K562 (cell line): Measurements from ENCODE around the gene TRIOBP. TPM values are rescaled to one million over a fixed set of nuclear protein-coding genes. Genes with fewer than 3 reads are reported as not detected.

ENCODE experiments used
- ATAC-seq: fragments of 200-7000 bp; cut with Tn5 transposase; 3 replicates; pipeline ENCODE4 v1.9.1; 2020; ENCODE audit warnings: moderate library complexity
- BruUV-seq: library from RNA; stranded (reverse); fragments of 400-500 nt; replicated peaks from 2 replicates; lab custom pipeline; 2021; lab: Mats Ljungman, UMichigan
- CTCF ChIA-PET: fragments of 300-600 bp; formaldehyde crosslinking; extraction: SDS; loops from one replicate; lab custom pipeline; 2021; ENCODE audit warnings: low intra/inter-chr PET ratio; lab: Yijun Ruan, JAX
- POLR2A ChIA-PET: fragments of 300-600, 350-650 bp; sonication (Branson Sonifier 250); formaldehyde crosslinking; extraction: SDS; loops from one replicate; lab custom pipeline; 2021; ENCODE audit warnings: antibody characterized with exemption, inconsistent platforms; lab: Yijun Ruan, JAX
- DNase-seq, 4 experiments: peaks; one replicate each; pipeline versions ENCODE4 v3.0.0 to v3.0.0-alpha.2; 2011 to 2018; ENCODE audit warnings: low spot score in 3 of 4, mixed read lengths in 3 of 4; ENCODE audit errors: extremely low read depth in 1 of 4
- FAIRE-seq: peaks from 2 replicates; lab custom pipeline; 2011; peaks lifted over from hg19 to GRCh38; lab: Jason Lieb, UNC
- H2AFZ ChIP-seq: 2 replicates; pipeline ENCODE4 v1.6.0; 2011; ENCODE audit warnings: low read depth, low read length, control low read depth, inconsistent platforms
- H3K27ac ChIP-seq: fragments of 200-600 bp; 3 replicates; pipeline ENCODE4 v1.8.0; 2011; ENCODE audit warnings: low read depth, mild to moderate bottlenecking, control low read depth, inconsistent platforms, low read length, moderate library complexity, mixed read lengths; ENCODE audit errors: extremely low read depth
- H3K27me3 ChIP-seq, 2 experiments: fragments of 300-600 bp in 1 of 2; 2 replicates in 1 of 2; 3 replicates in 1 of 2; pipeline versions ENCODE4 v1.6.0 to v1.8.0; 2011; ENCODE audit warnings: inconsistent platforms in 2 of 2, low read length in 2 of 2, mild to moderate bottlenecking in 1 of 2, mixed read lengths in 1 of 2, moderate library complexity in 1 of 2; ENCODE audit not compliant: control insufficient read depth in 2 of 2, insufficient read depth in 2 of 2
- H3K36me3 ChIP-seq: fragments of 300-600 bp; 3 replicates; pipeline ENCODE4 v1.8.0; 2011; ENCODE audit warnings: mild to moderate bottlenecking, low read length, inconsistent platforms; ENCODE audit not compliant: control insufficient read depth, insufficient read depth
- H3K4me1 ChIP-seq, 2 experiments: fragments of 200-600 bp in 1 of 2; replicated peaks in 1 of 2; 2 replicates in 1 of 2; 3 replicates in 1 of 2; pipeline versions ENCODE4 v1.5.1 to v1.8.0; 2011; ENCODE audit warnings: inconsistent platforms in 2 of 2, low read length in 2 of 2, mild to moderate bottlenecking in 1 of 2, mixed read lengths in 1 of 2, moderate library complexity in 1 of 2; ENCODE audit not compliant: control insufficient read depth in 2 of 2, insufficient read depth in 2 of 2
- H3K4me2 ChIP-seq: 2 replicates; pipeline ENCODE4 v1.6.1; 2011; ENCODE audit warnings: low read length, control low read depth, inconsistent platforms, mixed read lengths; ENCODE audit not compliant: insufficient read depth
- H3K4me3 ChIP-seq: fragments of 200-600 bp; sonication (generic), shearing (Covaris generic); 2 replicates; pipeline ENCODE4 v1.5.1; 2016; ENCODE audit warnings: control low read depth, inconsistent platforms
- H3K79me2 ChIP-seq: fragments of 200-600 bp; 3 replicates; pipeline ENCODE4 v1.8.0; 2011; ENCODE audit warnings: low read length, inconsistent platforms; ENCODE audit not compliant: control insufficient read depth, insufficient read depth
- H3K9ac ChIP-seq, 2 experiments: 2 replicates each; pipeline versions ENCODE4 v1.6.0 to v1.6.1; 2011; ENCODE audit warnings: low read depth in 2 of 2, low read length in 2 of 2, control low read depth in 1 of 2, inconsistent platforms in 1 of 2, mild to moderate bottlenecking in 1 of 2, mixed read lengths in 1 of 2; ENCODE audit not compliant: insufficient read depth in 1 of 2
- H3K9me1 ChIP-seq: one replicate; pipeline ENCODE4 v1.6.0; 2011; ENCODE audit warnings: inconsistent platforms, mild to moderate bottlenecking, low read length, moderate library complexity; ENCODE audit not compliant: control insufficient read depth, insufficient read depth
- H3K9me3 ChIP-seq: replicated peaks from 2 replicates; pipeline ENCODE4 v1.5.1; 2011; ENCODE audit warnings: low read depth, low read length, inconsistent platforms; ENCODE audit not compliant: control insufficient read depth, insufficient read depth
- H4K20me1 ChIP-seq: replicated peaks from 2 replicates; pipeline ENCODE4 v1.6.1; 2011; ENCODE audit warnings: low read length, inconsistent platforms, mixed read lengths; ENCODE audit not compliant: control insufficient read depth, insufficient read depth
- ZNF121 ChIP-seq: sonication (generic); formaldehyde crosslinking; conservative IDR thresholded peaks from 2 replicates; pipeline ENCODE4 v1.8.0; 2022; ENCODE audit warnings: missing genetic modification reagents
- ZZZ3 ChIP-seq: fragments of 450-650 bp; IDR thresholded peaks from 2 replicates; pipeline ENCODE4 v1.6.1; 2016; ENCODE audit warnings: antibody characterized with exemption, mild to moderate bottlenecking, moderate library complexity
- WGBS: fragments of 100-300 bp; shearing (Covaris generic); methylation state at CpG from one replicate; pipeline ENCODE4 v1.1.6; 2016; ENCODE audit warnings: low coverage, mixed read lengths; ENCODE audit not compliant: insufficient coverage; ENCODE audit errors: missing lambda C conversion rate; 5-methylcytosine and 5-hydroxymethylcytosine counted together
- in situ Hi-C: fragments of 300-500 bp; cut with MboI; formaldehyde crosslinking; loops from 4 replicates; pipeline ENCODE4 v1.15.0; 2018; ENCODE audit warnings: inconsistent platforms, mixed read lengths
- intact Hi-C: fragments of 100-400 bp; cut with micrococcal nuclease; formaldehyde crosslinking; loops from 2 replicates; pipeline ENCODE4 v1.14.2; 2022
- polyA plus RNA-seq, 8 experiments: library from polyadenylated mRNA; depleted of rRNA in 4 of 8; stranded (reverse) in 5 of 8; unstranded in 3 of 8; fragments of >200 nt; fragmentation: Nextera tagmentation in 2 of 8; fragmentation: Illumina TruSeq in 1 of 8; extraction: Ambion mirVana in 2 of 8; extraction: Trizol in 1 of 8; gene quantifications; 2 replicates each; pipeline versions ENCODE4 v1.2.1 to v1.2.3, GENCODE V29; 2011 to 2014; ENCODE audit warnings: inconsistent platforms in 1 of 8, missing spikeins in 1 of 8
- total RNA-seq, 7 experiments: library from RNA; depleted of rRNA in 6 of 7; stranded (reverse); fragments of >200 nt in 6 of 7; fragmentation: Illumina TruSeq in 2 of 7; extraction: Trizol in 2 of 7; gene quantifications; 2 replicates each; pipeline versions ENCODE4 v1.2.1 to v1.2.3, GENCODE V29; 2011 to 2021; ENCODE audit warnings: low replicate concordance in 1 of 7
- TF ChIP-seq, protein P1 (sequence below): fragments of 450-650 bp; IDR thresholded peaks from 2 replicates; pipeline ENCODE4 v1.6.1; 2016; ENCODE audit warnings: low read depth

The TRIOBP gene
- total and polyA plus RNA-seq, 9 of the 15 experiments (the other 6 are each of a cell fraction or from before 2014, with no cell fraction given) = 0.24 to 13.8 (median 5.5) TPM

DNA sequence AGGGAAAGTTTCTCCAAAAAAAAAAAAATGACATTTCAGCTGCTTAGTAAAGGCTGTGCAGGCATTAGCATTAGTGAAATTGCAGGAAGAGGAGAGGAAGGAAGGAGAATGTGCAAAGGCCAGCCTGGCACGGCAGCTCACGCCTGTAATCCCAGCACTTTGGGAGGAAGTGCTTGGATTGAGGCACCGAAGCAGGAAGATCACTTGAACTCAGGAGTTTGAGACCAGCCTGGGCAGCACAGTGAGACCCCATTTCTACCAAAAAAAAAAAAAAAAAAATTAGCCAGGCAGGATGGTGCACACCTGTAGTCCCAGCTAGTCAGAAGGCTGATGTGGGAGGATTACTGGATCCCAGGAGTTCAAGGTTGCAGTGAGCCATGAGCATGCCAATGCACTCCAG lies 7.8 kb downstream of the TRIOBP start:
- 0 out of 5 replicates have a peak, but pooled peaks cover 0 to 6% of the 10 kb centered on the region in 2 experiments for H3K27me3 ChIP-seq
- no peak for ATAC-seq
- no peaks in the 10 kb centered on the region for H4K20me1 ChIP-seq
- in situ Hi-C loops = no loop called here
- no peaks in the 10 kb centered on the region for H3K9me3 ChIP-seq
- no peaks in the 10 kb centered on the region for H3K79me2 ChIP-seq
- H3K9me1 ChIP-seq = no peaks in the 10 kb centered on the region
- no peaks in the 10 kb centered on the region for H3K36me3 ChIP-seq
- ChIA-PET CTCF (no interaction called here), POLR2A (no interaction called here)
- peaks cover 0 to 12% of the 10 kb centered on the region in 2 experiments; a peak in 2 of 5 replicates for H3K4me1 ChIP-seq
- intact Hi-C loops = no loop called here
- no peak overlapping the region for H3K9ac ChIP-seq
- no TSS peak for BruUV-seq
- no peak for FAIRE-seq
- no peak overlapping the region for H2AFZ ChIP-seq
- no peak overlapping the region for H3K4me2 ChIP-seq
- H3K27ac ChIP-seq = no peak overlapping the region
- H3K4me3 ChIP-seq = no peak overlapping the region
- WGBS = 23% methylated on average over 3 of the region's 3 CpGs
- TF ChIP-seq, protein P1, sequence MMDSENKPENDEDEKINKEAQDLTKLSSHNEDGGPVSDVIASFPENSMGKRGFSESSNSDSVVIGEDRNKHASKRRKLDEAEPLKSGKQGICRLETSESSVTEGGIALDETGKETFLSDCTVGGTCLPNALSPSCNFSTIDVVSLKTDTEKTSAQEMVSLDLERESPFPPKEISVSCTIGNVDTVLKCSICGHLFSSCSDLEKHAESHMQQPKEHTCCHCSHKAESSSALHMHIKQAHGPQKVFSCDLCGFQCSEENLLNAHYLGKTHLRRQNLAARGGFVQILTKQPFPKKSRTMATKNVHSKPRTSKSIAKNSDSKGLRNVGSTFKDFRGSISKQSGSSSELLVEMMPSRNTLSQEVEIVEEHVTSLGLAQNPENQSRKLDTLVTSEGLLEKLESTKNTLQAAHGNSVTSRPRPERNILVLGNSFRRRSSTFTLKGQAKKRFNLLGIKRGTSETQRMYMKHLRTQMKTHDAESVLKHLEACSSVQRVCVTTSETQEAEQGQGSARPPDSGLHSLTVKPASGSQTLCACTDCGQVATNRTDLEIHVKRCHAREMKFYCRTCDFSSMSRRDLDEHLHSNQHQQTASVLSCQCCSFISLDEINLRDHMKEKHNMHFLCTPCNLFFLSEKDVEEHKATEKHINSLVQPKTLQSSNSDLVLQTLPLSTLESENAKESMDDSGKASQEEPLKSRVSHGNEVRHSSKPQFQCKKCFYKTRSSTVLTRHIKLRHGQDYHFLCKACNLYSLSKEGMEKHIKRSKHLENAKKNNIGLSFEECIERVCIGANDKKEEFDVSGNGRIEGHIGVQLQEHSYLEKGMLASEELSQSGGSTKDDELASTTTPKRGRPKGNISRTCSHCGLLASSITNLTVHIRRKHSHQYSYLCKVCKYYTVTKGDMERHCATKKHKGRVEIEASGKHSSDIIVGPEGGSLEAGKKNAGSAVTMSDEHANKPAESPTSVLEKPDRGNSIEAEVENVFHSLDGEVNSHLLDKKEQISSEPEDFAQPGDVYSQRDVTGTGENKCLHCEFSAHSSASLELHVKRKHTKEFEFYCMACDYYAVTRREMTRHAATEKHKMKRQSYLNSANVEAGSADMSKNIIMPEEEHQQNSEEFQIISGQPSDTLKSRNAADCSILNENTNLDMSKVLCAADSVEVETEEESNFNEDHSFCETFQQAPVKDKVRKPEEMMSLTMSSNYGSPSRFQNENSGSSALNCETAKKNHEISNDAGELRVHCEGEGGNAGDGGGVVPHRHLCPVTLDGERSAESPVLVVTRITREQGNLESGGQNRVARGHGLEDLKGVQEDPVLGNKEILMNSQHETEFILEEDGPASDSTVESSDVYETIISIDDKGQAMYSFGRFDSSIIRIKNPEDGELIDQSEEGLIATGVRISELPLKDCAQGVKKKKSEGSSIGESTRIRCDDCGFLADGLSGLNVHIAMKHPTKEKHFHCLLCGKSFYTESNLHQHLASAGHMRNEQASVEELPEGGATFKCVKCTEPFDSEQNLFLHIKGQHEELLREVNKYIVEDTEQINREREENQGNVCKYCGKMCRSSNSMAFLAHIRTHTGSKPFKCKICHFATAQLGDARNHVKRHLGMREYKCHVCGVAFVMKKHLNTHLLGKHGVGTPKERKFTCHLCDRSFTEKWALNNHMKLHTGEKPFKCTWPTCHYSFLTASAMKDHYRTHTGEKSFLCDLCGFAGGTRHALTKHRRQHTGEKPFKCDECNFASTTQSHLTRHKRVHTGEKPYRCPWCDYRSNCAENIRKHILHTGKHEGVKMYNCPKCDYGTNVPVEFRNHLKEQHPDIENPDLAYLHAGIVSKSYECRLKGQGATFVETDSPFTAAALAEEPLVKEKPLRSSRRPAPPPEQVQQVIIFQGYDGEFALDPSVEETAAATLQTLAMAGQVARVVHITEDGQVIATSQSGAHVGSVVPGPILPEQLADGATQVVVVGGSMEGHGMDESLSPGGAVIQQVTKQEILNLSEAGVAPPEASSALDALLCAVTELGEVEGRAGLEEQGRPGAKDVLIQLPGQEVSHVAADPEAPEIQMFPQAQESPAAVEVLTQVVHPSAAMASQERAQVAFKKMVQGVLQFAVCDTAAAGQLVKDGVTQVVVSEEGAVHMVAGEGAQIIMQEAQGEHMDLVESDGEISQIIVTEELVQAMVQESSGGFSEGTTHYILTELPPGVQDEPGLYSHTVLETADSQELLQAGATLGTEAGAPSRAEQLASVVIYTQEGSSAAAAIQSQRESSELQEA = no peak
- TF ChIP-seq ZNF121 (peak; percentile 88), ZZZ3 (no peak)
- TF ChIP-seq, all 486 proteins: peak for 1
- no peak for DNase-seq
